ENCODE results near the gene KIRREL3.
"Not testable (repeated sequence)": the region's sequence is repeated elsewhere in the genome, so short reads cannot be mapped to it uniquely, and the experiment has no call there.

The KIRREL3 gene

DNA sequence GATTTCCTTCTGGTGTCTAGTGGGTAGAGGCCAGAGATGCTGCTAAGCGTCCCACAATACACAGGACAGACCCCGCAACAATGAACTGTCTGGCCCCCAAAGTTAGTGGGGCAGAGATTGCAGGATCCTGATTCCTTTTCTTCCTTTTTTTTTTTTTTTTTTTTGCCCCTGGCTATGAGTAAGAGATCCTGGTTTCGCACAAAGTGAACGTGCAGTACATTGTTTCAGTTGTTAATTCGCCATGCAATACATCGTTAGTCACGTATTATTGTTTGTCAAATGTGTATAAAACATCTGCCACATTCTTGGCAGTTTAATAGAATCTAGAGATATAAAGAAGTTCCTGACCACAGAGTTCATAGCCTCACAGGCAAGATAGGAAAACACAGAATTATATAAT lies 624.8 kb downstream of the KIRREL3 start:
- DNase-seq (ENCODE audit: low spot score) = no peak

GRCh38 chr11:126374562-126375300 lies 625.8 kb downstream of the KIRREL3 start:
- DNase-seq (ENCODE audit: low spot score) = not testable (repeated sequence)

- DNase-seq (ENCODE audit: low spot score) = not testable (repeated sequence)
These were observed 627.0 kb downstream of the KIRREL3 start for GRCh38 chr11:126373389-126374066.
